ENCODE measurements around the gene CXorf65.

Gene CXorf65

GRCh38 chrX:71106427-71106826, at the start of gene CXorf65:
Gene CXorf65 (minus strand): TSS chrX:71106740. CDS start chrX:71106556, 184 bp downstream.
- no peak within 1 kb of the TSS for H3K4me3 ChIP-seq (ENCODE audit: low read depth, low read length)
- TF ChIP-seq CTCF (conservative IDR thresholded peaks at IDR 0.05; ENCODE audit: low read depth, low read length), result no peak
- no peak for DNase-seq (ENCODE audit: low read depth)

- H3K4me3 ChIP-seq (ENCODE audit: low read depth, low read length), result no peak overlapping the region
- TF ChIP-seq CTCF (conservative IDR thresholded peaks at IDR 0.05; ENCODE audit: low read depth, low read length), result no peak
- no peak for DNase-seq (ENCODE audit: low read depth)
These were observed 48.1 kb upstream of the CXorf65 start for GRCh38 chrX:71154641-71155040.

GRCh38 chrX:71154196-71154595, 47.7 kb upstream of the CXorf65 start:
- DNase-seq (ENCODE audit: low read depth), result no peak
- no peak for TF ChIP-seq CTCF (conservative IDR thresholded peaks at IDR 0.05; ENCODE audit: low read depth, low read length)
- no peak overlapping the region for H3K4me3 ChIP-seq (ENCODE audit: low read depth, low read length)

DNA sequence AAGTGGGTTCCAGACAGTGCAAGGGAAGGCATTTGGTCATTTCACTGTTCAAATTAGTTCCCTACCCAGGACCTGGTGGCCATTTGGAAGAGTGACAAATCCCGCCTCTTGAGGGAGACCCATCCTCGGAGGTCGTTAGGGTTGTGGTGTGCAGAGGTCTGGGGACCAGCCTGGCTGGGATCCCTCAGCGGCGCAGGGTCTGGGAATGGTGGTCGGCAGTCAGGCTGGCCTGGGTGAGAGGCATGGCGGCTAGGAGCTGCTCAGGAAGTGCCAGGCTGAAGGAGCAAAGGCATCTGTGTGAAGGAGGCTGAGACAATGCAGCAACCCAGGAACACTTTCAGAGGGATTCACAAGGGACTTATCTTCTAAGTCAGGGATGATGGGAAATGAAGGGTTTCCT, 44.8 kb upstream of the CXorf65 start:
- TF ChIP-seq CTCF (conservative IDR thresholded peaks at IDR 0.05; ENCODE audit: low read depth, low read length), result no peak
- H3K4me3 ChIP-seq (ENCODE audit: low read depth, low read length), result no peak overlapping the region
- DNase-seq (ENCODE audit: low read depth), result no peak

DNA sequence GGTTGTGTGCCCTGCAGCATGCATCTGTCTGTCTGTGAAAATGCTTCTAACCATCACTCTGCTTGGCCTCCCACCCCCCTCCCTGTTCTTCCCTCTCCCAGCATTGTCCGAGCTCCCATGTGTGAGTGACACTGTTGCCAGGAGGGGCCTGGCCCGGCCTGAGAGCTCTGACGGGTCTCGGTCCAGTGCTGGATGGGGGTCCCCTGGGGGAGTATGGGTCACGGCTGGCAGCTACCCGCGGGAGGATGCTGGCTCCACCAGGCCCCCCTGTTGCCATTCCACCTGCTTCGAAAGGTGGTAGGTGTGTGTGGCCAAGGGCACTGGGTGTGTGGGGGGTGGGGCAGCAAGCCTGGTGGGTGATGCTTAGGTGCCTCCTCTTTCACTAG, 41.7 kb upstream of the CXorf65 start:
- TF ChIP-seq CTCF (conservative IDR thresholded peaks at IDR 0.05; ENCODE audit: low read depth, low read length), result no peak
- no peak for DNase-seq (ENCODE audit: low read depth)
- no peak overlapping the region for H3K4me3 ChIP-seq (ENCODE audit: low read depth, low read length)

GRCh38 chrX:71147496-71148277, 41.1 kb upstream of the CXorf65 start:
- no peak for DNase-seq (ENCODE audit: low read depth)
- no peak for TF ChIP-seq CTCF (conservative IDR thresholded peaks at IDR 0.05; ENCODE audit: low read depth, low read length)
- H3K4me3 ChIP-seq (ENCODE audit: low read depth, low read length), result no peak overlapping the region

DNA sequence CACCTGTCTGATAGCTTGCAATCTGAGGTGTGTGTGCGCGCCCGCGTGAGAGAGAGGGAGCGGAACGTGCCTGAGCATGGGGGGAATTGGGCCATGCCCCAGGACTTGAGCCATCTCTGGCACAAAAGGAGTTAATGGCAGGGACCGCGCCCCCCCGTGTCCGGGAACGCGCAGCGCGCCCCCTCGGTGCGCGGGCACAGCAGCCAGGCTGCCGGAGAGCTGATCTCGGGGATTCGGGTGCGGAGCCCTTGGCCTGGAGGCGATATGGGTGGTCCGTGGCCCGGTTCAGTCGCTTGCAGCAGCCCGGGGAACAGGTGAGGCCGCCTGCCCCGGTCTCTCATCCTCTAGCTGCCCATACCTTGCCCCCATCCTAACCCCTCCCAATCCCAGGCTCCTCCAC, 38.1 kb upstream of the CXorf65 start, which contains the start of gene NLGN3:
Gene NLGN3, plus strand, starts transcription at position 191 of the 400 bp plus-strand sequence. CDS start 2,909 bp downstream, outside the sequence.
- H3K4me3 ChIP-seq (ENCODE audit: low read depth, low read length), result peak within 1 kb of the TSS; percentile 39
- no peak for DNase-seq (ENCODE audit: low read depth)
- TF ChIP-seq CTCF (conservative IDR thresholded peaks at IDR 0.05; ENCODE audit: low read depth, low read length), result no peak
